ENCODE measurements around the gene CTH.
"Not testable (repeated sequence)": the region's sequence is repeated elsewhere in the genome, so short reads cannot be mapped to it uniquely, and the experiment has no call there.

DNA sequence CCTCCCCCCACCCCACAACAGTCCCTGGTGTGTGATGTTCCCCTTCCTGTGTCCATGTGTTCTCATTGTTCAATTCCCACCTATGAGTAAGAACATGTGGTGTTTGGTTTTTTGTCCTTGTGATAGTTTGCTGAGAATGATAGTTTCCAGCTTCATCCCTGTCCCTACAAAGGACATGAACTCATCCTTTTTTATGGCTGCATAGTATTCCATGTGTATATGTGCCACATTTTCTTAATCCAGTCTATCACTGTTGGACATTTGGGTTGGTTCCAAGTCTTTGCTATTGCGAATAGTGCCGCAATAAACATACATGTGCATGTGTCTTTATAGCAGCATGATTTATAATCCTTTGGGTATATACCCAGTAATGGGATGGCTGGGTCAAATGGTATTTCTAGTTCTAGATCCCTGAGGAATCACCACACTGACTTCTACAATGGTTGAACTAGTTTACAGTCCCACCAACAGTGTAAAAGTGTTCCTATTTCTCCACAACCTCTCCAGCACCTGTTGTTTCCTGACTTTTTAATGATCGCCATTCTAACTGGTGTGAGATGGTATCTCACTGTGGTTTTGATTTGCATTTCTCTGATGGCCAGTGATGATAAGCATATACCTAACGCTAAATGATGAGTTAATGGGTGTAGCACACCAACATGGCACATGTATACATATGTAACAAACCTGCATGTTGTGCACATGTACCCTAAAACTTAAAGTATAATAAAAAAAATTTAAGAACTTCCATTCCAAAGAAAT is 8.1 kb downstream of the CTH start:
- TF ChIP-seq, protein P1, sequence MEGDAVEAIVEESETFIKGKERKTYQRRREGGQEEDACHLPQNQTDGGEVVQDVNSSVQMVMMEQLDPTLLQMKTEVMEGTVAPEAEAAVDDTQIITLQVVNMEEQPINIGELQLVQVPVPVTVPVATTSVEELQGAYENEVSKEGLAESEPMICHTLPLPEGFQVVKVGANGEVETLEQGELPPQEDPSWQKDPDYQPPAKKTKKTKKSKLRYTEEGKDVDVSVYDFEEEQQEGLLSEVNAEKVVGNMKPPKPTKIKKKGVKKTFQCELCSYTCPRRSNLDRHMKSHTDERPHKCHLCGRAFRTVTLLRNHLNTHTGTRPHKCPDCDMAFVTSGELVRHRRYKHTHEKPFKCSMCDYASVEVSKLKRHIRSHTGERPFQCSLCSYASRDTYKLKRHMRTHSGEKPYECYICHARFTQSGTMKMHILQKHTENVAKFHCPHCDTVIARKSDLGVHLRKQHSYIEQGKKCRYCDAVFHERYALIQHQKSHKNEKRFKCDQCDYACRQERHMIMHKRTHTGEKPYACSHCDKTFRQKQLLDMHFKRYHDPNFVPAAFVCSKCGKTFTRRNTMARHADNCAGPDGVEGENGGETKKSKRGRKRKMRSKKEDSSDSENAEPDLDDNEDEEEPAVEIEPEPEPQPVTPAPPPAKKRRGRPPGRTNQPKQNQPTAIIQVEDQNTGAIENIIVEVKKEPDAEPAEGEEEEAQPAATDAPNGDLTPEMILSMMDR (conservative IDR thresholded peaks at IDR 0.05), result not testable (repeated sequence)
- TF ChIP-seq EZH2 (IDR thresholded peaks at IDR 0.05; ENCODE audit: low read depth), result not testable (repeated sequence)
